ENCODE results near the gene RAB40AL. TPM values are rescaled to one million over a fixed set of nuclear protein-coding genes. Genes with fewer than 3 reads are reported as not detected.

The RAB40AL gene
- total and polyA plus RNA-seq, 2 experiments from 2014 or later, result 0.34 to 0.83 TPM

GRCh38 chrX:102964940-102965339, 27.9 kb downstream of the RAB40AL start:
- H3K9me3 Mint-ChIP-seq, result peaks cover 10% of the 10 kb centered on the region; the same call in 1 of the 3 replicates
- Histone ChIP-seq H3K36me3 (ENCODE audit: insufficient read depth) (no peaks in the 10 kb centered on the region), H3K79me2 (replicated peaks; ENCODE audit: insufficient read depth) (no peaks in the 10 kb centered on the region), H3K27ac (ENCODE audit: low read depth) (no peak overlapping the region), H4K20me1 (replicated peaks; ENCODE audit: insufficient read depth) (no peaks in the 10 kb centered on the region), H2AFZ (no peak overlapping the region), H3K9me2 (ENCODE audit: insufficient read depth) (no peaks in the 10 kb centered on the region), H3K4me1 (ENCODE audit: insufficient read depth) (no peaks in the 10 kb centered on the region), H3F3A (replicated peaks; ENCODE audit: low read depth) (no peaks in the 10 kb centered on the region), H3K4me2 (no peak overlapping the region), H3K4me3 (no peak overlapping the region), H3K27me3 (ENCODE audit: insufficient read depth) (no peaks in the 10 kb centered on the region)
- peaks cover 2% of the 10 kb centered on the region for H3K27me3 Mint-ChIP-seq (ENCODE audit: insufficient read depth, low read depth, poor library complexity)
- H3K27ac Mint-ChIP-seq, result no peak overlapping the region
- no peak for DNase-seq (ENCODE audit: low spot score)
- ATAC-seq, result no peak
- H3K4me1 Mint-ChIP-seq, result no peaks in the 10 kb centered on the region; the same call in 2 of the 3 replicates
- no peaks in the 10 kb centered on the region for H3K36me3 Mint-ChIP-seq (ENCODE audit: low read depth)
- TF ChIP-seq EZH2 (IDR thresholded peaks at IDR 0.05; ENCODE audit: low read depth, unreplicated experiment) (no peak), POLR2AphosphoS5 (IDR thresholded peaks at IDR 0.05; ENCODE audit: low read depth) (no peak), CREB1 (CRISPR knock-in tag; IDR thresholded peaks at IDR 0.05; ENCODE audit: low read depth) (no peak), CTCF (conservative IDR thresholded peaks at IDR 0.05; ENCODE audit: low read depth in 2 of 2) (no peak), NANOG (IDR thresholded peaks at IDR 0.05; ENCODE audit: borderline replicate concordance) (no peak), ZNF331 (CRISPR knock-in tag; IDR thresholded peaks at IDR 0.05; ENCODE audit: low read depth) (no peak), JUNB (IDR thresholded peaks at IDR 0.05; ENCODE audit: unreplicated experiment) (no peak), STAT1 (IDR thresholded peaks at IDR 0.05; ENCODE audit: unreplicated experiment) (no peak), ZNF462 (CRISPR knock-in tag; IDR thresholded peaks at IDR 0.05) (no peak), REST (IDR thresholded peaks at IDR 0.05; ENCODE audit: unreplicated experiment) (no peak), EZH2phosphoT487 (IDR thresholded peaks at IDR 0.05; ENCODE audit: unreplicated experiment) (no peak), ETS1 (IDR thresholded peaks at IDR 0.05) (no peak), ZNF114 (CRISPR knock-in tag; IDR thresholded peaks at IDR 0.05) (no peak)
- H3K4me3 Mint-ChIP-seq, result no peak overlapping the region

Measured in GM23338 (cell line).